HCT116 (cell line): ENCODE measurements around the gene PLRG1. TPM values are rescaled to one million over a fixed set of nuclear protein-coding genes. Genes with fewer than 3 reads are reported as not detected.

Experiments
- ATAC-seq: fragments of 200-7000 bp; cut with Tn5 transposase; 2 replicates; pipeline ENCODE4 v1.9.1; 2020; ENCODE audit warnings: mild to moderate bottlenecking, moderate library complexity
- BruUV-seq: library from RNA; stranded (reverse); fragments of 400-500 nt; replicated peaks from 2 replicates; lab custom pipeline; 2021; lab: Mats Ljungman, UMichigan
- CTCF ChIA-PET: fragments of 300-600 bp; sonication (Branson Sonifier 250); formaldehyde crosslinking; loops from one replicate; lab custom pipeline; 2021; ENCODE audit warnings: antibody characterized with exemption; lab: Charles Lee
- POLR2A ChIA-PET: fragments of 300-600, 350-600 bp; sonication (Branson Sonifier 250); formaldehyde crosslinking; loops from one replicate; lab custom pipeline; 2021; ENCODE audit warnings: antibody characterized with exemption; lab: Charles Lee
- RAD21 ChIA-PET, 2 experiments: fragments of 300-600 bp; sonication (Branson Sonifier 250); formaldehyde crosslinking; loops; one replicate each; lab custom pipeline; 2023; ENCODE audit warnings: low total read pairs in 2 of 2; ENCODE audit not compliant: uncharacterized antibody in 2 of 2, unreplicated experiment in 2 of 2, low non-redundant PET in 1 of 2; lab: Charles Lee
- DNase-seq: peaks from one replicate; pipeline ENCODE4 v3.0.0-alpha.2; 2010; ENCODE audit warnings: low read depth, low spot score
- H2AFZ ChIP-seq: fragments of 200-600 bp; shearing (Covaris generic), sonication (generic); 2 replicates; pipeline ENCODE4 v1.6.1; 2017; ENCODE audit warnings: low read depth, mixed run types, mixed read lengths, antibody characterized with exemption, low read length; ENCODE audit not compliant: poor library complexity, severe bottlenecking
- H3K27ac ChIP-seq: 2 replicates; pipeline ENCODE4 v1.5.1; 2012; ENCODE audit warnings: low read depth, low read length
- H3K27me3 ChIP-seq: fragments of 200-600 bp; sonication (generic); 2 replicates; pipeline ENCODE4 v1.6.1; 2016; ENCODE audit warnings: mixed run types, low read length, mixed read lengths; ENCODE audit not compliant: insufficient read depth
- H3K36me3 ChIP-seq, 2 experiments: fragments of 200-500 bp in 1 of 2; fragments of 200-600 bp in 1 of 2; sonication (Bioruptor generic) in 1 of 2; sonication (generic) in 1 of 2; 2 replicates each; pipeline versions ENCODE4 v1.5.1 to v1.6.1; 2014 to 2016; ENCODE audit warnings: low read length in 2 of 2, inconsistent platforms in 1 of 2, mixed read lengths in 1 of 2, mixed run types in 1 of 2; ENCODE audit not compliant: insufficient read depth in 2 of 2, control insufficient read depth in 1 of 2
- H3K4me1 ChIP-seq, 2 experiments: fragments of 200-600 bp in 1 of 2; sonication (generic) in 1 of 2; 2 replicates each; pipeline versions ENCODE4 v1.5.1 to v1.6.1; 2012 to 2017; ENCODE audit warnings: low read length in 2 of 2, inconsistent platforms in 1 of 2, mild to moderate bottlenecking in 1 of 2, mixed read lengths in 1 of 2, mixed run types in 1 of 2, moderate library complexity in 1 of 2; ENCODE audit not compliant: insufficient read depth in 2 of 2, control insufficient read depth in 1 of 2
- H3K4me2 ChIP-seq: fragments of 200-600 bp; sonication (generic); 2 replicates; pipeline ENCODE4 v1.6.1; 2017; ENCODE audit warnings: mixed run types, low read length, mixed read lengths
- H3K4me3 ChIP-seq, 2 experiments: fragments of 200-600 bp in 1 of 2; sonication (generic) in 1 of 2; replicated peaks in 1 of 2; 2 replicates each; pipeline ENCODE4 v1.5.1; 2011 to 2016; ENCODE audit warnings: low read length in 2 of 2, control low read depth in 1 of 2, low read depth in 1 of 2, mild to moderate bottlenecking in 1 of 2, mixed read lengths in 1 of 2, mixed run types in 1 of 2
- H3K79me2 ChIP-seq: fragments of 200-600 bp; sonication (generic); 2 replicates; pipeline ENCODE4 v1.6.1; 2017; ENCODE audit warnings: mild to moderate bottlenecking, mixed run types, low read length, moderate library complexity, mixed read lengths; ENCODE audit not compliant: insufficient read depth
- H3K9ac ChIP-seq: fragments of 200-600 bp; sonication (generic); 2 replicates; pipeline ENCODE4 v1.6.1; 2016; ENCODE audit warnings: low read length, mixed read lengths
- H3K9me2 ChIP-seq: fragments of 200-600 bp; sonication (generic), shearing (Covaris generic); 2 replicates; pipeline ENCODE4 v1.6.1; 2017; ENCODE audit warnings: mixed run types, mild to moderate bottlenecking, moderate library complexity; ENCODE audit not compliant: insufficient read depth
- H3K9me3 ChIP-seq, 2 experiments: fragments of 200-500 bp in 1 of 2; fragments of 200-600 bp in 1 of 2; sonication (Bioruptor generic) in 1 of 2; sonication (generic) in 1 of 2; 2 replicates each; pipeline ENCODE4 v1.6.1; 2014 to 2017; ENCODE audit warnings: low read length in 2 of 2, mixed read lengths in 2 of 2, inconsistent platforms in 1 of 2, low read depth in 1 of 2, mild to moderate bottlenecking in 1 of 2, mixed run types in 1 of 2, moderate library complexity in 1 of 2; ENCODE audit not compliant: control insufficient read depth in 1 of 2, insufficient read depth in 1 of 2
- H4K20me1 ChIP-seq: fragments of 200-600 bp; sonication (generic), shearing (Covaris generic); 2 replicates; pipeline ENCODE4 v1.6.1; 2017; ENCODE audit warnings: mixed run types, mild to moderate bottlenecking, moderate library complexity; ENCODE audit not compliant: insufficient read depth
- ATF3 ChIP-seq: IDR thresholded peaks from 2 replicates; pipeline ENCODE4 v1.6.1; 2012
- EGR1 ChIP-seq: IDR thresholded peaks from 2 replicates; pipeline ENCODE4 v1.6.1; 2012; ENCODE audit warnings: low read depth
- ELF1 ChIP-seq: IDR thresholded peaks from 2 replicates; pipeline ENCODE4 v1.6.1; 2012; ENCODE audit warnings: low read depth, borderline replicate concordance
- EZH2 ChIP-seq: fragments of 200-600 bp; sonication (generic); IDR thresholded peaks from 2 replicates; pipeline ENCODE4 v1.6.1; 2017; ENCODE audit warnings: antibody characterized with exemption, mixed run types
- FOSL1 ChIP-seq: IDR thresholded peaks from 2 replicates; pipeline ENCODE4 v1.6.1; 2012; ENCODE audit warnings: low read depth
- POLR2A ChIP-seq: IDR thresholded peaks from 2 replicates; pipeline ENCODE4 v1.7.0; 2011; ENCODE audit warnings: borderline replicate concordance; ENCODE audit not compliant: insufficient read depth, insufficient read length; ENCODE audit errors: extremely low read depth
- POLR2AphosphoS5 ChIP-seq: IDR thresholded peaks from 2 replicates; pipeline ENCODE4 v1.6.1; 2011; ENCODE audit warnings: mild to moderate bottlenecking, low read depth, low read length, moderate library complexity
- SIN3A ChIP-seq: IDR thresholded peaks from 2 replicates; pipeline ENCODE4 v1.6.1; 2012; ENCODE audit warnings: low read depth
- SP1 ChIP-seq: IDR thresholded peaks from 2 replicates; pipeline ENCODE4 v1.6.1; 2012; ENCODE audit warnings: low read depth
- TCF7L2 ChIP-seq: IDR thresholded peaks from 2 replicates; pipeline ENCODE4 v1.7.0; 2011; ENCODE audit warnings: borderline replicate concordance, inconsistent platforms; ENCODE audit not compliant: insufficient read depth, insufficient read length; ENCODE audit errors: extremely low read depth
- YY1 ChIP-seq: IDR thresholded peaks from 2 replicates; pipeline ENCODE4 v1.6.1; 2011; ENCODE audit warnings: low read length, low read depth, moderate library complexity, mild to moderate bottlenecking; ENCODE audit not compliant: insufficient replicate concordance; ENCODE audit errors: extremely low read depth
- ZFX ChIP-seq: fragments of 450-650 bp; IDR thresholded peaks from 2 replicates; pipeline ENCODE4 v1.6.1; 2017
- intact Hi-C: fragments of 100-400 bp; cut with micrococcal nuclease; formaldehyde crosslinking; loops from 2 replicates; pipeline ENCODE4 v1.10.0; 2022
- total RNA-seq: library from RNA; stranded (reverse); gene quantifications from one replicate; pipeline ENCODE4 v1.2.1, GENCODE V29; 2021; ENCODE audit not compliant: unreplicated experiment
- TF ChIP-seq, protein P1 (sequence below): IDR thresholded peaks from 2 replicates; pipeline ENCODE4 v1.6.1; 2012

Gene PLRG1
- total RNA-seq, 1 experiment from 2014 or later = 141 TPM

DNA sequence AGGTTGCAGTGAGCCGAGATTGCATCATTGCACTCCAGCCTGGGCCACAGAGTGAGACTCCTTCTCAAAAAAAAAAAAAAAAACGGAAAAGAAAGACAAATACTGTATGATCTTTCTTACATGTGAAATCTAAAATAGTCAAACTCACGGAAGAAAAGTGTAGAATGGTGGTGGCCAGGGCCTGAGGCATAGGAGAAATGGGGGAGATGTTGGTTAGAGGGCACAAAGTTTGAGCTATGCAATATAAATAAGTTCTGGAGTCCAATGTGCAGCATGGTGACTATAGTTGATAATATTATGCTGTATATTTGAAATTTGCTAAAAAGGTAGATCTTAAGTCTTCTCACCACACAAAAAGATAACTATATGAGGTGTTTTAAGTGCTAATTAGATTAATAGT, 41.7 kb upstream of the PLRG1 start:
- RAD21 ChIA-PET = no interaction called here
- POLR2A ChIA-PET = no interaction called here
- intact Hi-C loops = no loop called here
- no peak for DNase-seq
- Histone ChIP-seq H3K9me3 (no peaks in the 10 kb centered on the region), H4K20me1 (no peaks in the 10 kb centered on the region), H3K27me3 (no peaks in the 10 kb centered on the region), H3K9me2 (no peaks in the 10 kb centered on the region), H3K4me1 (no peaks in the 10 kb centered on the region), H2AFZ (no peak overlapping the region), H3K9ac (no peak overlapping the region), H3K4me3 (no peak overlapping the region), H3K36me3 (no peaks in the 10 kb centered on the region), H3K4me2 (no peak overlapping the region), H3K27ac (no peak overlapping the region), H3K79me2 (no peaks in the 10 kb centered on the region)
- ATAC-seq = no peak
- CTCF ChIA-PET = interaction anchor here (2.4 kb wide), 1 partner anchor 32 kb away, joined by 6 read pairs; no protein-coding TSS in a partner anchor
- no peak for TF ChIP-seq POLR2AphosphoS5
- no TSS peak for BruUV-seq

DNA sequence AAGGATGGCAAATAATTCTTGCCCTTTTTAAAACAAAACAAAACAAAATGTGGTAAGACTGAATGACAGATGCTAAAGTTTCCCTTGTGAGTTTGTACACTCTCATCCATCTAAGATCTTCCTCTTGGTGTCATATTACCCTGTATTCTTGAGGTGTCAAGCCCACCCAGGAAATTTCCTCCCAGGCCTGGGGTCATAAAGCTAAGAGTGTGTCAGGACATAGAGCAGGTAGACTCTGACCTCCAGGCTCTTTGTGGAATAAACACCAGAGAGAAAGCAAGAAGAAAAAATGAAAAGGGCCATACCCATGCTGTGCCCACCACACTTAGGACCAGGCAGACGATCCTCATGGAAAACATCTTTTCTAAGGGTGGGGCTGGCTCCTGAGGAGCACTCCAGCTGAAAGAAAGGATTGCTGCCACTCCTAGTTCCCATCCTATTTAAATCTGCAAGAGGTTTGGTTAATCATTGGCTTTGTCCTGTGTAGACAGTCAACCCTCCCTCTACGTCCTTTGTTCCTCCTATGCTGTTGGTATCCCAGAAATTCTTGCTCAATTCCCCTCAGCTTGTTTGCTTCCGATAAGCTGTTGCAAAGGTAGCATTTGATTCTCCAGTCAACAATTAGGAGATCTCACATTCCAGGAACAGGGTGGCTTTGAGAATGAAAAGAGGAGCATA, 40.3 kb upstream of the PLRG1 start, which contains the start of gene FGA:
FGA (minus strand) TSS at position 414 of the 678 bp plus-strand sequence; CDS start at position 359, 55 bp downstream.
- Histone ChIP-seq H3K9me2 (no peaks in the 10 kb centered on the region), H3K27me3 (no peaks in the 10 kb centered on the region)
- BruUV-seq = no TSS peak
- TF ChIP-seq ELF1 = no peak
- no peak for TF ChIP-seq EZH2
- TF ChIP-seq EGR1 = no peak
- no peak for TF ChIP-seq POLR2A
- no peak for TF ChIP-seq SP1
- TF ChIP-seq, protein P1, sequence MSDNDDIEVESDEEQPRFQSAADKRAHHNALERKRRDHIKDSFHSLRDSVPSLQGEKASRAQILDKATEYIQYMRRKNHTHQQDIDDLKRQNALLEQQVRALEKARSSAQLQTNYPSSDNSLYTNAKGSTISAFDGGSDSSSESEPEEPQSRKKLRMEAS = no peak
- no peak for TF ChIP-seq ZFX
- TF ChIP-seq SIN3A = no peak
- no peak for TF ChIP-seq TCF7L2
- no peak for TF ChIP-seq YY1
- TF ChIP-seq FOSL1 = no peak
- no peak for TF ChIP-seq ATF3
- TF ChIP-seq, all 23 proteins: peak for 0
- Histone ChIP-seq H3K4me2 (no peak within 1 kb of the TSS), H2AFZ (no peak within 1 kb of the TSS), H3K4me1 (no peaks in the 10 kb centered on the region), H3K9me3 (no peaks in the 10 kb centered on the region), H3K4me3 (no peak within 1 kb of the TSS), H3K9ac (no peak within 1 kb of the TSS), H4K20me1 (no peaks in the 10 kb centered on the region), H3K27ac (no peak within 1 kb of the TSS), H3K36me3 (no peaks in the 10 kb centered on the region), H3K79me2 (no peaks in the 10 kb centered on the region)
- POLR2A ChIA-PET = no interaction called here
- RAD21 ChIA-PET = no interaction called here
- CTCF ChIA-PET = interaction anchor here (1.4 kb wide), 1 partner anchor 28 kb away, joined by 6 read pairs; no protein-coding TSS in a partner anchor
- intact Hi-C loops = no loop called here
- DNase-seq = no peak
- ATAC-seq = no peak
